B cell (primary cell): ENCODE measurements around the gene MPPED2. TPM values are rescaled to one million over a fixed set of nuclear protein-coding genes. Genes with fewer than 3 reads are reported as not detected.

Source experiments
- ATAC-seq: fragments of 200-7000 bp; cut with Tn5 transposase; one replicate; pipeline ENCODE4 v1.10.0; 2021; ENCODE audit warnings: low read depth, mild to moderate bottlenecking, moderate number of reproducible peaks, moderate library complexity
- CTCF ChIA-PET: fragments of 350-600 bp; sonication (Branson Sonifier 250); formaldehyde crosslinking; loops from one replicate; lab custom pipeline; 2021; ENCODE audit warnings: antibody characterized with exemption, inconsistent platforms; lab: Charles Lee
- POLR2A ChIA-PET: fragments of 350-600 bp; sonication (Branson Sonifier 250); formaldehyde crosslinking; loops from one replicate; lab custom pipeline; 2021; ENCODE audit warnings: antibody characterized with exemption; lab: Charles Lee
- DNase-seq: peaks from one replicate; pipeline ENCODE4 v3.0.0; 2013
- H2AFZ ChIP-seq: 2 replicates; pipeline ENCODE4 v1.6.1; 2012; ENCODE audit warnings: mild to moderate bottlenecking, low read depth, low read length; ENCODE audit not compliant: insufficient read depth, poor library complexity, severe bottlenecking
- H3K27ac ChIP-seq, 2 donors: 1 replicate in 1 of 2; 2 replicates in 1 of 2; pipeline ENCODE4 v1.5.1; 2012 to 2013; ENCODE audit warnings: low read length in 2 of 2, mild to moderate bottlenecking in 2 of 2, moderate library complexity in 1 of 2
- H3K27me3 ChIP-seq, 4 experiments: fragments of 200-600 bp in 1 of 4; sonication (generic) in 1 of 4; replicated peaks in 1 of 4; 1 replicate in 2 of 4; 2 replicates in 2 of 4; pipeline versions ENCODE4 v1.6.1 to v1.7.0; 2013 to 2016; ENCODE audit warnings: low read length in 3 of 4, mild to moderate bottlenecking in 2 of 4, mixed read lengths in 1 of 4, moderate library complexity in 1 of 4; ENCODE audit not compliant: insufficient read depth in 4 of 4, control insufficient read depth in 3 of 4; ENCODE audit errors: control extremely low read depth in 1 of 4
- H3K36me3 ChIP-seq, 2 experiments: replicated peaks in 1 of 2; 1 replicate in 1 of 2; 2 replicates in 1 of 2; pipeline versions ENCODE4 v1.6.1 to v1.7.1; 2013; ENCODE audit warnings: low read length in 1 of 2; ENCODE audit not compliant: insufficient read depth in 2 of 2, control insufficient read depth in 1 of 2; ENCODE audit errors: control extremely low read depth in 1 of 2, extremely low read depth in 1 of 2
- H3K4me1 ChIP-seq, 2 donors: fragments of 200-600 bp in 1 of 2; sonication (generic) in 1 of 2; 1 replicate in 1 of 2; 2 replicates in 1 of 2; pipeline versions ENCODE4 v1.5.1 to v1.6.1; 2013 to 2017; ENCODE audit warnings: low read length in 2 of 2; ENCODE audit not compliant: control insufficient read depth in 2 of 2, insufficient read depth in 2 of 2
- H3K4me2 ChIP-seq: replicated peaks from 2 replicates; pipeline ENCODE3; 2012; ENCODE audit warnings: mild to moderate bottlenecking, low read depth, low read length; ENCODE audit not compliant: poor library complexity, severe bottlenecking
- H3K4me3 ChIP-seq, 5 experiments: fragments of 200-600 bp in 1 of 5; sonication (generic) in 1 of 5; 1 replicate in 3 of 5; 2 replicates in 2 of 5; pipeline versions ENCODE4 v1.5.1 to v1.7.0; 2011 to 2016; ENCODE audit warnings: low read length in 4 of 5, mild to moderate bottlenecking in 4 of 5, low read depth in 2 of 5, control low read depth in 1 of 5, moderate library complexity in 1 of 5; ENCODE audit not compliant: insufficient read depth in 1 of 5; ENCODE audit errors: control extremely low read depth in 1 of 5, extremely low read depth in 1 of 5
- H3K79me2 ChIP-seq: fragments of 200-600 bp; sonication (generic); one replicate; pipeline ENCODE4 v1.6.0; 2016; ENCODE audit warnings: low read length; ENCODE audit not compliant: control insufficient read depth, insufficient read depth
- H3K9ac ChIP-seq: fragments of 200-600 bp; sonication (generic); 2 replicates; pipeline ENCODE4 v1.6.1; 2017; ENCODE audit warnings: mild to moderate bottlenecking, low read length, moderate library complexity
- H3K9me3 ChIP-seq, 3 donors: one replicate each; pipeline versions ENCODE4 v1.6.1 to v1.7.1; 2013; ENCODE audit warnings: low read length in 2 of 3; ENCODE audit not compliant: control insufficient read depth in 2 of 3, insufficient read depth in 1 of 3; ENCODE audit errors: control extremely low read depth in 1 of 3
- H4K20me1 ChIP-seq: 2 replicates; pipeline ENCODE4 v1.6.0; 2012; ENCODE audit warnings: mild to moderate bottlenecking, low read length; ENCODE audit not compliant: insufficient read depth, control insufficient read depth, poor library complexity, severe bottlenecking
- H3K27ac Mint-ChIP-seq: one replicate; pipeline ENCODE4 v1.8.0; 2021; ENCODE audit warnings: mixed read lengths
- H3K27me3 Mint-ChIP-seq: one replicate; pipeline ENCODE4 v1.8.0; 2021; ENCODE audit warnings: mixed read lengths
- H3K4me1 Mint-ChIP-seq: one replicate; pipeline ENCODE4 v1.8.0; 2021; ENCODE audit warnings: mixed read lengths
- H3K4me3 Mint-ChIP-seq: one replicate; pipeline ENCODE4 v1.8.0; 2021; ENCODE audit warnings: mixed read lengths
- H3K9me3 Mint-ChIP-seq: one replicate; pipeline ENCODE4 v1.8.0; 2022; ENCODE audit warnings: mixed read lengths; ENCODE audit not compliant: insufficient read depth
- EZH2 ChIP-seq: IDR thresholded peaks from 2 replicates; pipeline ENCODE4 v1.6.1; 2012; ENCODE audit warnings: borderline replicate concordance, low read depth, mild to moderate bottlenecking, moderate library complexity, low read length; ENCODE audit not compliant: insufficient read depth, poor library complexity, severe bottlenecking
- WGBS: methylation state at CpG from one replicate; pipeline ENCODE4 v1.1.5; 2013; ENCODE audit warnings: missing lambda C conversion rate; ENCODE audit not compliant: insufficient coverage; 5-methylcytosine and 5-hydroxymethylcytosine counted together
- intact Hi-C: fragments of 100-400 bp; cut with micrococcal nuclease; formaldehyde crosslinking; loops from one replicate; pipeline ENCODE4 v1.10.0; 2022
- polyA plus RNA-seq: library from polyadenylated mRNA; depleted of rRNA; stranded (reverse); fragments of >200 nt; gene quantifications from 2 replicates; pipeline ENCODE4 v1.2.3, GENCODE V29; 2012
- total RNA-seq, 2 donors: library from RNA; stranded (reverse); fragments of 120-200 nt in 1 of 2; gene quantifications; 1 replicate in 1 of 2; 2 replicates in 1 of 2; pipeline versions ENCODE4 v1.2.3 to v1.2.4, GENCODE V29; 2013 to 2022
- TF ChIP-seq, protein P1 (sequence below): fragments of 200-600 bp; IDR thresholded peaks from one replicate; pipeline ENCODE4 v1.8.0; 2022; ENCODE audit warnings: antibody characterized with exemption, mild to moderate bottlenecking

MPPED2 gene
- total and polyA plus RNA-seq, 2 donors (not counting 1 experiment from before 2014, with no cell fraction given): 0.70 to 1.1 TPM

DNA sequence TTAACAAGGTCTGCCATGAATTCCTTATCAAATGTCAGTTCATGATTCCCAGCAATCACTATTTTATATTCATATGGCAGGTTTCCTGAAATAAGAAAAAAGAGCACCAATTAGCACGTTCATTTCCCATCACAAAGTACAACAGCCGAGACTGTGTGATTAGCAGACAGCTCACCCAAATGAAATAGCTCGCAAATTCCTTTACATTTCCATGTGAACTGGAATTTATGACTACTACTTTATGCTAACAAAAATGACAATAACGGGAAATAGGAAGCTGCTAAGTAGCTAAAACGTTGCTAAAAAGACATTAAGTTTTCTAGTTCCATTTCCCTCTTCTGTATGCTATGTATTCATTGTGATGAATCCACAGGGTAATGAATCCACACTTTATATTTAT is 90.7 kb downstream of the MPPED2 start:
- Histone ChIP-seq H4K20me1 (no peaks in the 10 kb centered on the region), H3K79me2 (no peaks in the 10 kb centered on the region), H3K4me3 (no peak overlapping the region), H3K4me2 (no peak overlapping the region), H3K27ac (no peak overlapping the region), H3K9ac (no peak overlapping the region), H3K36me3 (no peaks in the 10 kb centered on the region), H3K27me3 (no peaks in the 10 kb centered on the region), H3K9me3 (no peaks in the 10 kb centered on the region), H3K4me1 (no peaks in the 10 kb centered on the region), H2AFZ (no peak overlapping the region)
- no peak overlapping the region for H3K4me3 Mint-ChIP-seq
- WGBS: 85% methylated on average over 2 of the region's 5 CpGs
- H3K9me3 Mint-ChIP-seq: no peaks in the 10 kb centered on the region
- DNase-seq: no peak
- H3K4me1 Mint-ChIP-seq: no peaks in the 10 kb centered on the region
- CTCF ChIA-PET: no interaction called here
- no peak for ATAC-seq
- TF ChIP-seq, protein P1, sequence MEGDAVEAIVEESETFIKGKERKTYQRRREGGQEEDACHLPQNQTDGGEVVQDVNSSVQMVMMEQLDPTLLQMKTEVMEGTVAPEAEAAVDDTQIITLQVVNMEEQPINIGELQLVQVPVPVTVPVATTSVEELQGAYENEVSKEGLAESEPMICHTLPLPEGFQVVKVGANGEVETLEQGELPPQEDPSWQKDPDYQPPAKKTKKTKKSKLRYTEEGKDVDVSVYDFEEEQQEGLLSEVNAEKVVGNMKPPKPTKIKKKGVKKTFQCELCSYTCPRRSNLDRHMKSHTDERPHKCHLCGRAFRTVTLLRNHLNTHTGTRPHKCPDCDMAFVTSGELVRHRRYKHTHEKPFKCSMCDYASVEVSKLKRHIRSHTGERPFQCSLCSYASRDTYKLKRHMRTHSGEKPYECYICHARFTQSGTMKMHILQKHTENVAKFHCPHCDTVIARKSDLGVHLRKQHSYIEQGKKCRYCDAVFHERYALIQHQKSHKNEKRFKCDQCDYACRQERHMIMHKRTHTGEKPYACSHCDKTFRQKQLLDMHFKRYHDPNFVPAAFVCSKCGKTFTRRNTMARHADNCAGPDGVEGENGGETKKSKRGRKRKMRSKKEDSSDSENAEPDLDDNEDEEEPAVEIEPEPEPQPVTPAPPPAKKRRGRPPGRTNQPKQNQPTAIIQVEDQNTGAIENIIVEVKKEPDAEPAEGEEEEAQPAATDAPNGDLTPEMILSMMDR: no peak
- no peak for TF ChIP-seq EZH2
- POLR2A ChIA-PET: no interaction called here
- no peaks in the 10 kb centered on the region for H3K27me3 Mint-ChIP-seq
- intact Hi-C loops: no loop called here
- H3K27ac Mint-ChIP-seq: no peak overlapping the region

GRCh38 chr11:30489511-30489910 is 96.6 kb downstream of the MPPED2 start:
- Histone ChIP-seq H4K20me1 (no peaks in the 10 kb centered on the region), H2AFZ (no peak overlapping the region), H3K27ac (no peak overlapping the region), H3K9ac (no peak overlapping the region), H3K36me3 (no peaks in the 10 kb centered on the region), H3K4me2 (no peak overlapping the region), H3K4me1 (no peaks in the 10 kb centered on the region), H3K27me3 (no peaks in the 10 kb centered on the region), H3K4me3 (no peak overlapping the region), H3K9me3 (no peaks in the 10 kb centered on the region), H3K79me2 (no peaks in the 10 kb centered on the region)
- H3K9me3 Mint-ChIP-seq: no peaks in the 10 kb centered on the region
- ChIA-PET POLR2A (no interaction called here), CTCF (no interaction called here)
- H3K27ac Mint-ChIP-seq: no peak overlapping the region
- TF ChIP-seq EZH2: no peak
- TF ChIP-seq, protein P1: no peak
- peaks cover 2% of the 10 kb centered on the region for H3K27me3 Mint-ChIP-seq
- intact Hi-C loops: no loop called here
- DNase-seq (no peak), ATAC-seq (no peak)
- no peaks in the 10 kb centered on the region for H3K4me1 Mint-ChIP-seq
- WGBS: 81% methylated on average over 2 of the region's 4 CpGs
- H3K4me3 Mint-ChIP-seq: no peak overlapping the region
